ENCODE measurements around the gene NRARP.
A peak's percentile ranks its signal among the peaks of the same experiment; 100 is the strongest.

Gene NRARP

DNA sequence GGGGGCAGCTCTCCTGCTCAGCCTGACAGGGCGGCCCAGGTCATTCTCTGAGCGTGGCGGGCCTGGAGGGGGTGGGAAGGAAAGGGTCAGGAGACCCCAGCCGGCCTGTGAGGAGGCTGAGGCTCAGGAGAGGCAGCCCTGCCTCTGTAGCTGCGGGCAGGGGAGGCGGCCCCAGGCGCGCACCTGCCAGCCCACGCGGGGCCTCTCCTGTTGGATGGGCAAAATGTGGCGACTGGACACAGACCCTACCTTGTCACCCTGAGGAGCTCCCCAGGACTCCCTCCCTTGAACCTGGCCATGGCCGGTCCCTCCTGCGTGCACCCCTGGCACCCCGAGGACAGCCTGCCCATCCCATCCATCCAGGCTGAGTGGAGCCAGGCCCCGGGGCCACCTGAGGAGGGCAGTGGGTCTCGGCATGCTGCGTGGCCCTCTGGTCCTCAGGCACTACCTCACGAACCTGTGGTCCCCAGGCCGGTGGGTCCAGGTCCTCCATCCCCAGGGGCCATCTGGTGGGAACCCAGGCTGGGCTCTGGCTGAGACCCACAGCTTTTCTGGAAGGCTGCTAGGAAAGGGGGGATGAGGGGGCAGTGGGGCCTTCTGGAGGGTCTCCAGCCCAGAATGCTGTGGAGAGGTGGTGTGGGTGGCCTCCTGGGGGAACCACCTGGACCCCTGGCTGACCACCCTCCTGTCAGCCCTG, 15.1 kb upstream of the NRARP start:
- H3K9me2 ChIP-seq (replicated peaks; ENCODE audit: insufficient read depth, low read length) = no peaks in the 10 kb centered on the region
- no peak overlapping the region for H3K4me2 ChIP-seq (ENCODE audit: low read depth, low read length)
- no peaks in the 10 kb centered on the region for H3F3A ChIP-seq (ENCODE audit: insufficient read depth, low read length)
- DNase-seq = no peak
- H3K27ac ChIP-seq (ENCODE audit: low read length) = no peak overlapping the region
- TF ChIP-seq EZH2phosphoT487 (IDR thresholded peaks at IDR 0.05; ENCODE audit: low read length) (no peak), EZH2 (optimal IDR thresholded peaks at IDR 0.05; ENCODE audit: low read depth, low read length) (no peak)
- TF ChIP-seq, protein P1, sequence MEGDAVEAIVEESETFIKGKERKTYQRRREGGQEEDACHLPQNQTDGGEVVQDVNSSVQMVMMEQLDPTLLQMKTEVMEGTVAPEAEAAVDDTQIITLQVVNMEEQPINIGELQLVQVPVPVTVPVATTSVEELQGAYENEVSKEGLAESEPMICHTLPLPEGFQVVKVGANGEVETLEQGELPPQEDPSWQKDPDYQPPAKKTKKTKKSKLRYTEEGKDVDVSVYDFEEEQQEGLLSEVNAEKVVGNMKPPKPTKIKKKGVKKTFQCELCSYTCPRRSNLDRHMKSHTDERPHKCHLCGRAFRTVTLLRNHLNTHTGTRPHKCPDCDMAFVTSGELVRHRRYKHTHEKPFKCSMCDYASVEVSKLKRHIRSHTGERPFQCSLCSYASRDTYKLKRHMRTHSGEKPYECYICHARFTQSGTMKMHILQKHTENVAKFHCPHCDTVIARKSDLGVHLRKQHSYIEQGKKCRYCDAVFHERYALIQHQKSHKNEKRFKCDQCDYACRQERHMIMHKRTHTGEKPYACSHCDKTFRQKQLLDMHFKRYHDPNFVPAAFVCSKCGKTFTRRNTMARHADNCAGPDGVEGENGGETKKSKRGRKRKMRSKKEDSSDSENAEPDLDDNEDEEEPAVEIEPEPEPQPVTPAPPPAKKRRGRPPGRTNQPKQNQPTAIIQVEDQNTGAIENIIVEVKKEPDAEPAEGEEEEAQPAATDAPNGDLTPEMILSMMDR (IDR thresholded peaks at IDR 0.05; ENCODE audit: low read length) = no peak
- no peak overlapping the region for H2AFZ ChIP-seq (ENCODE audit: low read length)
- no peaks in the 10 kb centered on the region for H3K36me3 ChIP-seq (replicated peaks; ENCODE audit: insufficient read depth, low read length)
- peaks cover 86% of the 10 kb centered on the region for H3K27me3 ChIP-seq (replicated peaks; ENCODE audit: insufficient read depth, low read length)
- H3K4me1 ChIP-seq (ENCODE audit: low read length) = no peaks in the 10 kb centered on the region
- no peak overlapping the region for H3K4me3 ChIP-seq (ENCODE audit: low read length)
- no peak overlapping the region for H3K9ac ChIP-seq (ENCODE audit: low read length)
- no peaks in the 10 kb centered on the region for H3K79me2 ChIP-seq (ENCODE audit: low read length)
- H3K9me3 ChIP-seq (replicated peaks; ENCODE audit: insufficient read depth, low read length) = no peaks in the 10 kb centered on the region
- H4K20me1 ChIP-seq (ENCODE audit: insufficient read depth, low read length) = no peaks in the 10 kb centered on the region

DNA sequence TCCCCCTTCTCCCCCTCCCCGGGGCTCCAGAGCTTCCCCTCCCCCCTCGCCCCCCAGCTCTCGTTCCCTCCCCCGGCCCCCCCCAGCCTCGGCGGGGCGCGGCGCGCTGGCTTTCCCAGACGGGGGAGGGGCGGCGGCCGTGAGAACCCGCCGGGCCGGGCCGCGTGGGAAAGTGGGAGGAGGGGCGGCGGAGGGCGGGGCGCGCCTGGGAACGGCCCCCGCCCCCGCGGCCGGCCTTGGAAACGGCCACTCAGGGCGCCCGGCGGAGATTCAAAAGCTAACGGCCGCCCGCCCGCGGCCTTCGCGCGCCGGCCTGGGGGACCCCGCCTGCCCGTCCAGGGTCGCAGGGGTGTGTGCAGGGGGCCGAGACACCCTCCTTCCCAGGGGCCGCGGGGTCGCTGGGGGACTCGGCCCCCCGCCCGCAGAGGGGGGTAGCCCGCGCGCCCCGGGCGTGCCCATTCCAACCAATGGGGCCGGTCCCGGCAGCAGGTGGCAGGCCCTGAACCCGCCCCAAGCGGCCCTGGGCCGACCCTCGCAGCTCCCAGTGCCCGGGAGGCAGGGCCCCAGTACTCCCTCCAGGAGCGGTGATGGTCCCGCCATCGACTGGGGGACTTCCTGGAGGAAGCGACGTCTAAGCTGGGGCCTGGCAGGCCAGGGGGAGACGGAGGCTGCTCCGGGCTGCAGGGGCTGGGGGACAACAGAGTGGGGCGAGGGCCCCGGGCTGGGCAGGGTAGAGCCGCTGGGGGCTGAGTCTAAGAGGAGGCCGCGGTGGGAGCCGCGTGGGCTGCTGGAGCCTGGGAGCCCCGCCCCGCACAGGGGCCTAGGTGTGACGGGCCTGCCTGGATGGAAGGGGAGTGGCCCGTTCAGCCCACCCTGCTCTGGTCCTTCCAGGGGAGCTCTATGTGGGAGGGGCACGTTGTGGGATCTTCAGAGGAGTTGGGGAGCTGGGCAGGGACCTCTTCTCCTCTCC, 14.2 kb upstream of the NRARP start:
- Histone ChIP-seq H3K27me3 (replicated peaks; ENCODE audit: insufficient read depth, low read length) (peaks cover 77% of the 10 kb centered on the region), H3K4me1 (ENCODE audit: low read length) (no peaks in the 10 kb centered on the region), H3K9me2 (replicated peaks; ENCODE audit: insufficient read depth, low read length) (no peaks in the 10 kb centered on the region), H2AFZ (ENCODE audit: low read length) (no peak overlapping the region), H3F3A (ENCODE audit: insufficient read depth, low read length) (no peaks in the 10 kb centered on the region), H3K36me3 (replicated peaks; ENCODE audit: insufficient read depth, low read length) (no peaks in the 10 kb centered on the region), H3K9me3 (replicated peaks; ENCODE audit: insufficient read depth, low read length) (no peaks in the 10 kb centered on the region), H3K9ac (ENCODE audit: low read length) (no peak overlapping the region), H4K20me1 (ENCODE audit: insufficient read depth, low read length) (no peaks in the 10 kb centered on the region), H3K4me2 (ENCODE audit: low read depth, low read length) (peak overlapping the region; percentile 21; the same call in 1 of the 2 replicates), H3K4me3 (ENCODE audit: low read length) (no peak overlapping the region), H3K79me2 (ENCODE audit: low read length) (no peaks in the 10 kb centered on the region), H3K27ac (ENCODE audit: low read length) (no peak overlapping the region)
- TF ChIP-seq, protein P1 (IDR thresholded peaks at IDR 0.05; ENCODE audit: low read length) = no peak
- TF ChIP-seq EZH2 (optimal IDR thresholded peaks at IDR 0.05; ENCODE audit: low read depth, low read length) = no peak
- no peak for TF ChIP-seq EZH2phosphoT487 (IDR thresholded peaks at IDR 0.05; ENCODE audit: low read length)
- no peak for DNase-seq

DNA sequence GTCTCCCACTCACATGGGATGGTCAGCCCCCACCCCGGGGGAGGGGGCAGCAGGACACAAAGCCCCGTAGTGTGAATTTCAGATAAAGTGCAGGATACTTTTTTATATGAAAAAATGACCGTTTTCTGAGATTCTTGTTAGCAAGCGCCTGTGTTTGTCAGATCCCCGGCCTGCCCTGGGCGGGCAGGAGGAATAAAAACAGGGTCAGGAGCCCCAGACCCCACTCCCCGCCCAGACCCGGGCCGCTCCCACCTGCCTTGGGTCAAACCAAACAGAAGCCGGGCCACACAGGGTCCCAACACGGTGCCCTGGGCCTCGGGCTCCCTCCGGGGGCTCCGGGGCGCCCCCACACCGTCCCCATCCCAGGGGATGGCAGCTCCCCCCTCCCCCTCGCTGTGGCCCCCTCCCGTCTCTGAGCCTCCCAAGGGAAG, 13.5 kb upstream of the NRARP start:
- H3K9me3 ChIP-seq (replicated peaks; ENCODE audit: insufficient read depth, low read length) = no peaks in the 10 kb centered on the region
- H2AFZ ChIP-seq (ENCODE audit: low read length) = no peak overlapping the region
- no peaks in the 10 kb centered on the region for H3K36me3 ChIP-seq (replicated peaks; ENCODE audit: insufficient read depth, low read length)
- no peak overlapping the region for H3K9ac ChIP-seq (ENCODE audit: low read length)
- H3K27ac ChIP-seq (ENCODE audit: low read length) = no peak overlapping the region
- no peak overlapping the region for H3K4me3 ChIP-seq (ENCODE audit: low read length)
- peaks cover 70% of the 10 kb centered on the region for H3K27me3 ChIP-seq (replicated peaks; ENCODE audit: insufficient read depth, low read length)
- no peaks in the 10 kb centered on the region for H4K20me1 ChIP-seq (ENCODE audit: insufficient read depth, low read length)
- H3K79me2 ChIP-seq (ENCODE audit: low read length) = no peaks in the 10 kb centered on the region
- no peak for DNase-seq
- no peak overlapping the region for H3K4me2 ChIP-seq (ENCODE audit: low read depth, low read length)
- H3K9me2 ChIP-seq (replicated peaks; ENCODE audit: insufficient read depth, low read length) = no peaks in the 10 kb centered on the region
- H3F3A ChIP-seq (ENCODE audit: insufficient read depth, low read length) = no peaks in the 10 kb centered on the region
- no peaks in the 10 kb centered on the region; the same call in 1 of the 2 replicates for H3K4me1 ChIP-seq (ENCODE audit: low read length)
- no peak for TF ChIP-seq EZH2 (optimal IDR thresholded peaks at IDR 0.05; ENCODE audit: low read depth, low read length)
- TF ChIP-seq, protein P1 (IDR thresholded peaks at IDR 0.05; ENCODE audit: low read length) = no peak
- TF ChIP-seq EZH2phosphoT487 (IDR thresholded peaks at IDR 0.05; ENCODE audit: low read length) = no peak
